Measurements from ENCODE around the gene ARFGAP2.

ARFGAP2 gene

GRCh38 chr11:47147250-47147649 lies 29.4 kb downstream of the ARFGAP2 start:
- no peak for DNase-seq

GRCh38 chr11:47144541-47144940 lies 32.1 kb downstream of the ARFGAP2 start:
- DNase-seq: no peak

GRCh38 chr11:47143322-47143721 lies 33.4 kb downstream of the ARFGAP2 start:
- DNase-seq: no peak

GRCh38 chr11:47139878-47140277 lies 36.8 kb downstream of the ARFGAP2 start:
- no peak for DNase-seq

- no peak for DNase-seq
Observed at GRCh38 chr11:47137476-47137875, 39.2 kb downstream of the ARFGAP2 start.

- DNase-seq: no peak
Observed at GRCh38 chr11:47136921-47137320, 39.8 kb downstream of the ARFGAP2 start.

- no peak for DNase-seq
Observed at GRCh38 chr11:47136327-47136726, 40.4 kb downstream of the ARFGAP2 start.

GRCh38 chr11:47132981-47133380 lies 43.7 kb downstream of the ARFGAP2 start:
- no peak for DNase-seq

GRCh38 chr11:47132490-47132889 lies 44.2 kb downstream of the ARFGAP2 start:
- DNase-seq: no peak

GRCh38 chr11:47131136-47131535 lies 45.5 kb downstream of the ARFGAP2 start:
- DNase-seq: no peak

GRCh38 chr11:47130543-47130942 lies 46.1 kb downstream of the ARFGAP2 start:
- no peak for DNase-seq

GRCh38 chr11:47127213-47127612 lies 49.5 kb downstream of the ARFGAP2 start:
- no peak for DNase-seq

GRCh38 chr11:47125083-47125482 lies 51.6 kb downstream of the ARFGAP2 start:
- no peak for DNase-seq

GRCh38 chr11:47124675-47125074 lies 52.0 kb downstream of the ARFGAP2 start:
- DNase-seq: no peak

- DNase-seq: no peak
Observed at GRCh38 chr11:47123094-47123493, 53.6 kb downstream of the ARFGAP2 start.

- DNase-seq: no peak
Observed at GRCh38 chr11:47121731-47122130, 54.9 kb downstream of the ARFGAP2 start.

GRCh38 chr11:47121056-47121455 lies 55.6 kb downstream of the ARFGAP2 start:
- no peak for DNase-seq

GRCh38 chr11:47118958-47119688 lies 57.6 kb downstream of the ARFGAP2 start:
- peak; percentile 37 for DNase-seq

All from CD4-positive, alpha-beta T cell treated with Interleukin-12 subunit alpha and Interleukin-12 subunit beta, for 1 hour (primary cell).